Breast epithelium (tissue), 4 donors: ENCODE measurements around the gene ATP1B2. TPM values are rescaled to one million over a fixed set of nuclear protein-coding genes. Genes with fewer than 3 reads are reported as not detected.

Experiments used
- DNase-seq, 2 donors: peaks; one replicate each; pipeline ENCODE4 v3.0.0-alpha.2; 2019; ENCODE audit warnings: low spot score in 2 of 2
- H3K27ac ChIP-seq, 2 donors: fragments of 200-600 bp; sonication (generic) in 1 of 2; one replicate each; pipeline ENCODE4 v1.5.1; 2016 to 2019; ENCODE audit warnings: mild to moderate bottlenecking in 1 of 2
- H3K27me3 ChIP-seq, 2 donors: fragments of 200-600 bp; sonication (generic) in 1 of 2; one replicate each; pipeline versions ENCODE4 v1.5.1 to v1.6.0; 2017 to 2019; ENCODE audit warnings: control low read depth in 1 of 2, mild to moderate bottlenecking in 1 of 2
- H3K36me3 ChIP-seq: fragments of 200-600 bp; one replicate; pipeline ENCODE4 v1.5.1; 2019
- H3K4me1 ChIP-seq, 2 donors: fragments of 200-600 bp; sonication (generic); one replicate each; pipeline ENCODE4 v1.5.1; 2016 to 2019; ENCODE audit warnings: control low read depth in 1 of 2
- H3K4me3 ChIP-seq, 3 donors: fragments of 200-600 bp; sonication (generic); 1 replicate in 2 of 3; 2 replicates in 1 of 3; pipeline ENCODE4 v1.5.1; 2016 to 2019; ENCODE audit warnings: mild to moderate bottlenecking in 3 of 3, moderate library complexity in 2 of 3
- H3K9me3 ChIP-seq, 2 donors: fragments of 200-600 bp; sonication (generic) in 1 of 2; one replicate each; pipeline ENCODE4 v1.5.1; 2016 to 2019; ENCODE audit warnings: control low read depth in 1 of 2
- POLR2A ChIP-seq: fragments of 450-650 bp; IDR thresholded peaks from one replicate; pipeline ENCODE4 v1.6.1; 2016; ENCODE audit warnings: antibody characterized with exemption, mild to moderate bottlenecking, moderate library complexity
- POLR2AphosphoS5 ChIP-seq, 3 donors: sonication (generic); formaldehyde crosslinking; IDR thresholded peaks; one replicate each; pipeline ENCODE4 v1.6.1; 2017; ENCODE audit warnings: antibody characterized with exemption in 3 of 3
- intact Hi-C: fragments of 100-400 bp; cut with DNase I; formaldehyde crosslinking; loops from one replicate; pipeline ENCODE4 v1.15.1; 2023; ENCODE audit warnings: low total_unique reads
- total RNA-seq, 3 donors: library from RNA; depleted of rRNA; stranded (reverse); fragments of >200 nt; gene quantifications; one replicate each; pipeline ENCODE4 v1.1.0, GENCODE V29; 2016
- TF ChIP-seq, protein P1 (sequence below), 3 donors: fragments of 450-650 bp; IDR thresholded peaks; one replicate each; pipeline ENCODE4 v1.5.1; 2016 to 2017; ENCODE audit warnings: antibody characterized with exemption in 3 of 3, mild to moderate bottlenecking in 3 of 3, moderate library complexity in 3 of 3

Gene ATP1B2
- total RNA-seq, 3 donors from 2014 or later = 0.16 to 1.2 (median 0.98) TPM

DNA sequence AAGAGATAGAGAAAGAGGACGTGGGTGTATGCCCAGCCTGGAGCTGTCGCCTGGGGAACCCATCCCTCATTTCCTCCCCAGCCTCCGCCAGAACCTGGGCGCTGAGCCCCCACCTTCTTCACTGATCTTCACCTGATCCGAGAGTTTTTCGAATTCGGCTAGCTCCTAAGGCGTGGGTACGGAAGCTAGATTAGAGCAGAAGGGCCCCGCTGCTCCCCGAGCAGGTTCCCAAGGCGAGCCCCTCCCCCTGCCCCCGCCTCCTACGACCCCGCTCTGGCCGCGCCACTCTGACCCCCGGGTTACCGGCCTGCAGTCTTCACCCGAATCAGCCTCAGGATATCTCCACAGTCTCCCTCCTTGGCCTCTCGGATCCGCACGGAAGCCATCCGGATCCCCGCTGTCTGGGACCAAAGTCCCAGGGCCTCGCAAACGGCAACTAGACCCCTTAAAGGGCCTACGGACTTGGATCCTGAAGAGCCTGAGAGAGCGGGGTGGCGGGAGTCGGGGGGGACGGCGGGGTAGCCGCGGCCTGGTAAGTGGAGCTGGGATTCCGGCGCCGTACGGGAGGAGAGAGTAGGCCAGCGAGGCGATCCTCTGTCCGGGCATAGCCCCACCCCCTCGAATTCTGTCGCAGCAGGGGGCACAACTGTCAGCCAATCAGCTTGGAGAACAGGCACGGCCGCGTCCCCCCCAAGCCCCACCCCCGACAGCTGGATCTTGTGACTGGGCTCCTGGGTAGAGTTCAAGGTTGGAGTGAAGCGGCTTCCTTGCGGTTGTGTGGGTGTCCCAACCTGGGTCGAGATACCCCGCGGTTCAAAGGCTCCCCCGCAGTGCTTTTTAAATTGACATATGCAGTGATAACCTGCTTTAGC, 23.2 kb upstream of the ATP1B2 start, which contains the start of gene SAT2:
Gene SAT2 (minus strand): TSS at position 572 of the 872 bp plus-strand sequence. CDS start 186 bp downstream, at position 386.
- Histone ChIP-seq H3K9me3 (no peaks in the 10 kb centered on the region), H3K4me3 (peak within 1 kb of the TSS; percentile 78 to 94 (median 82)), H3K27me3 (no peaks in the 10 kb centered on the region), H3K27ac (peak within 1 kb of the TSS; percentile 97), H3K4me1 (no peaks in the 10 kb centered on the region), H3K36me3 (no peaks in the 10 kb centered on the region)
- intact Hi-C loops = no loop called here
- TF ChIP-seq, protein P1, sequence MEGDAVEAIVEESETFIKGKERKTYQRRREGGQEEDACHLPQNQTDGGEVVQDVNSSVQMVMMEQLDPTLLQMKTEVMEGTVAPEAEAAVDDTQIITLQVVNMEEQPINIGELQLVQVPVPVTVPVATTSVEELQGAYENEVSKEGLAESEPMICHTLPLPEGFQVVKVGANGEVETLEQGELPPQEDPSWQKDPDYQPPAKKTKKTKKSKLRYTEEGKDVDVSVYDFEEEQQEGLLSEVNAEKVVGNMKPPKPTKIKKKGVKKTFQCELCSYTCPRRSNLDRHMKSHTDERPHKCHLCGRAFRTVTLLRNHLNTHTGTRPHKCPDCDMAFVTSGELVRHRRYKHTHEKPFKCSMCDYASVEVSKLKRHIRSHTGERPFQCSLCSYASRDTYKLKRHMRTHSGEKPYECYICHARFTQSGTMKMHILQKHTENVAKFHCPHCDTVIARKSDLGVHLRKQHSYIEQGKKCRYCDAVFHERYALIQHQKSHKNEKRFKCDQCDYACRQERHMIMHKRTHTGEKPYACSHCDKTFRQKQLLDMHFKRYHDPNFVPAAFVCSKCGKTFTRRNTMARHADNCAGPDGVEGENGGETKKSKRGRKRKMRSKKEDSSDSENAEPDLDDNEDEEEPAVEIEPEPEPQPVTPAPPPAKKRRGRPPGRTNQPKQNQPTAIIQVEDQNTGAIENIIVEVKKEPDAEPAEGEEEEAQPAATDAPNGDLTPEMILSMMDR (IDR thresholded peaks at IDR 0.05) = no peak
- TF ChIP-seq POLR2AphosphoS5 (IDR thresholded peaks at IDR 0.05) (peak; percentile 57 to 86 (median 85)), POLR2A (peak; percentile 79)
- peak; percentile 94 to 95 for DNase-seq

DNA sequence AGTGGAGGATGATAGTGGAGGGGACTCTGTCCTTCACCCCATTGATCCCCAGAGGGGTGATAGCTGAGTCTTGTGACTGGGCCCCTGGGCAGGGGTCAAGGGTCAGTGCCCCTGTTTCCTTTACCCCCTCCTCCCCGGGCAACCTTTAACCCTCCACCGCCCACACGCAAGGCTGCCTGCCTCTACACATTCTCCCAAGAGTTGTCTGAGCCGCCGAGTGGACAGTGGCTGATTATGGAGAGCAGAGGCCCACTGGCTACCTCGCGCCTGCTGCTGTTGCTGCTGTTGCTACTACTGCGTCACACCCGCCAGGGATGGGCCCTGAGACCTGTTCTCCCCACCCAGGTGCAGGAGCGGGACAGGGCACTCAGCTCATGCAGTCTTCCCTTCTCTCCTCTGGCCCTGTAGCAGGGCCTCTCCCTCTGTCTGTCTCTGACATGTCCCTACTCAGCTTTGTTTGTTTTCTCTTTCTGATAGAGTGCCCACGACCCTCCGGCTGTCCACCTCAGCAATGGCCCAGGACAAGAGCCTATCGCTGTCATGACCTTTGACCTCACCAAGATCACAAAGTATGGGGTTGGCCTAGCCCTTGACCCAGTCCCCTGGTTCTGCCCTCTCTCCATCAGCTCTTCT, 20.7 kb upstream of the ATP1B2 start, which contains the start of gene SHBG:
Gene SHBG (plus strand): TSS at position 197 of the 633 bp plus-strand sequence. CDS start 38 bp downstream, at position 235.
- DNase-seq = no peak
- no peak for TF ChIP-seq POLR2AphosphoS5 (IDR thresholded peaks at IDR 0.05)
- H3K27ac ChIP-seq = no peak within 1 kb of the TSS
- no peak within 1 kb of the TSS for H3K4me3 ChIP-seq
- no peaks in the 10 kb centered on the region for H3K4me1 ChIP-seq
- H3K9me3 ChIP-seq = no peaks in the 10 kb centered on the region
- intact Hi-C loops = no loop called here
- no peaks in the 10 kb centered on the region for H3K27me3 ChIP-seq
- H3K36me3 ChIP-seq = no peaks in the 10 kb centered on the region

DNA sequence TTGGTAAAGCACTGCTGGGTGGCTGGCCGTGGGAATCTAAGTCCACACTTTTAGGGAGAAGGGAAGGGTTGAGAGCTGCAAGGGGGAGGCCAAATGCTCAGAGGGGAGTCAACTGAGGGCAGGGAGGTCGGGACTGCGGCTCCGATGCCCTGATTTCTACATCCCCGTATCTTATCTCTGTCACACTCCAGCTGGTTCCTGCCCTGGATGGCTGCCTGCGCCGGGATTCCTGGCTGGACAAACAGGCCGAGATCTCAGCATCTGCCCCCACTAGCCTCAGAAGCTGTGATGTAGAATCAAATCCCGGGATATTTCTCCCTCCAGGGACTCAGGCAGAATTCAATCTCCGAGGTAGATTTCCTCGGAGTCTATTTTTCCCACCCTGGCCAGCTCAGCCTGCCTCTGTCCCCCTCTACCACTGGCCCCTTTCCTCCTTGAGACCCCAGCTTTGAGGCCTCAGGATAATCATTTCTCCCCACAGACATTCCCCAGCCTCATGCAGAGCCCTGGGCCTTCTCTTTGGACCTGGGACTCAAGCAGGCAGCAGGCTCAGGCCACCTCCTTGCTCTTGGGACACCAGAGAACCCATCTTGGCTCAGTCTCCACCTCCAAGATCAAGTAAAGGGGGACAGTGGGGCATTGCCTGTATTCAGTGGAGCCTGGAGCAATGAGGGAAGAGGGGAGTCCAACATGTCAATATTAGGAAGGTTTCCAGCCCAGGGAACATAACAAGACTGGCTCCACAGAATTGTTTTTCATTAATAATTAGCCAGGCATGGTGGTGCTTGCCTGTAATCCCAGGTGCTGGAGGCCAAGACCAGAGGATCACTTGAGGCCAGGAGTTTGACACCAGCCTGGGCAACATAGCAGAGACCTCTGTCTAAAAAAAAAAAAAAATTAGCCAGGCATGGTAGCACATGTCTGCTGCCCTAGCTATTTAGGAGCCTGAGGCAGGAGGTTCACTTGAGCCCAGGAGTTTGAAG, 19.0 kb upstream of the ATP1B2 start:
- DNase-seq = no peak
- H3K4me1 ChIP-seq = no peaks in the 10 kb centered on the region
- no peaks in the 10 kb centered on the region for H3K9me3 ChIP-seq
- TF ChIP-seq, protein P1 (IDR thresholded peaks at IDR 0.05) = no peak
- TF ChIP-seq POLR2A (no peak), POLR2AphosphoS5 (IDR thresholded peaks at IDR 0.05) (no peak)
- no peak overlapping the region for H3K4me3 ChIP-seq
- no peak overlapping the region for H3K27ac ChIP-seq
- no peaks in the 10 kb centered on the region for H3K36me3 ChIP-seq
- intact Hi-C loops = loop anchor here (1.0 kb wide), 1 partner anchor 12 kb away; no protein-coding TSS in a partner anchor
- H3K27me3 ChIP-seq = no peaks in the 10 kb centered on the region

DNA sequence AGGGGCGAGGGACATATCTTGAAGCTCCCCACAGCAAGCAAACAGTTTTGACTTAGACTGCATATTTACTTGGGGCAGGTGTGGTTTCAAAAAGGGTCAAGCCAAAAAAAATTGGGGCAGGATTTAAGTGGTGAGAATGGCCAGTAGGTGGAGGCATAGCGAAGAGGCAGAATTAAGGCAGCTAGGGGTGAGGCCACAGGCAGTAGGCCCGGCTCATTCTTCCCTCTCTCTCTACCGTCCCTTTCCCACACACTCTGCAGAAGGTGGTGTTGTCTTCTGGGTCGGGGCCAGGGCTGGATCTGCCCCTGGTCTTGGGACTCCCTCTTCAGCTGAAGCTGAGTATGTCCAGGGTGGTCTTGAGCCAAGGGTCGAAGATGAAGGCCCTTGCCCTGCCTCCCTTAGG, 18.2 kb upstream of the ATP1B2 start:
- Histone ChIP-seq H3K9me3 (no peaks in the 10 kb centered on the region), H3K27ac (no peak overlapping the region), H3K4me1 (no peaks in the 10 kb centered on the region), H3K27me3 (no peaks in the 10 kb centered on the region), H3K36me3 (no peaks in the 10 kb centered on the region), H3K4me3 (no peak overlapping the region)
- intact Hi-C loops = no loop called here
- TF ChIP-seq, protein P1 (IDR thresholded peaks at IDR 0.05) = peak in 2 of 3 donors; percentile 34 to 38
- TF ChIP-seq POLR2A = no peak
- DNase-seq = no peak

DNA sequence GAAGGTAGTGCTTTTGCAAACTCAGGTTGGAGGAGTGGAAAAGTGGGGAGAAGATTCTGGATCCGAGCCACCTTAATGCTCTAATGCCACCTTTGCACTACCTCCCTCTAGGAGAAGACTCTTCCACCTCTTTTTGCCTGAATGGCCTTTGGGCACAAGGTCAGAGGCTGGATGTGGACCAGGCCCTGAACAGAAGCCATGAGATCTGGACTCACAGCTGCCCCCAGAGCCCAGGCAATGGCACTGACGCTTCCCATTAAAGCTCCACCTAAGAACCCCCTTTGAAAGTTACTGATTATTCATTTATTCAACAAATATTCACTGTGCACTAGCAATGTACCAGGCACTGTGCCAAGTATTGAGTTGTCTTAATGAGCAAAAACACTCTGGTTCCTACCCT, 17.6 kb upstream of the ATP1B2 start:
- intact Hi-C loops = no loop called here
- Histone ChIP-seq H3K27ac (no peak overlapping the region), H3K27me3 (no peaks in the 10 kb centered on the region), H3K9me3 (no peaks in the 10 kb centered on the region), H3K36me3 (no peaks in the 10 kb centered on the region), H3K4me3 (no peak overlapping the region), H3K4me1 (no peaks in the 10 kb centered on the region)
- no peak for DNase-seq
- TF ChIP-seq POLR2A = no peak
- TF ChIP-seq POLR2AphosphoS5 (IDR thresholded peaks at IDR 0.05) = no peak
- TF ChIP-seq, protein P1 (IDR thresholded peaks at IDR 0.05) = no peak
